Endothelial cell of umbilical vein (primary cell): ENCODE data around the gene SRGAP3. TPM values are rescaled to one million over a fixed set of nuclear protein-coding genes. Genes with fewer than 3 reads are reported as not detected.

Experiments
- BruUV-seq: library from RNA; stranded (reverse); fragments of 400-500 nt; replicated peaks from 2 replicates; lab custom pipeline; 2021; lab: Mats Ljungman, UMichigan
- CTCF ChIA-PET: fragments of 300-600, 350-600 bp; sonication (Branson Sonifier 250); formaldehyde crosslinking; loops from one replicate; lab custom pipeline; 2021; ENCODE audit warnings: antibody characterized with exemption, inconsistent platforms; lab: Charles Lee
- POLR2A ChIA-PET: fragments of 300-600, 350-600 bp; sonication (Branson Sonifier 250); formaldehyde crosslinking; loops from one replicate; lab custom pipeline; 2021; ENCODE audit warnings: antibody characterized with exemption, inconsistent platforms; lab: Charles Lee
- DNase-seq: peaks from one replicate; pipeline ENCODE4 v3.0.0-alpha.2; 2011; ENCODE audit warnings: low read depth, low spot score
- FAIRE-seq: peaks from 2 replicates; lab custom pipeline; 2011; peaks lifted over from hg19 to GRCh38; lab: Jason Lieb, UNC
- H2AFZ ChIP-seq: 2 replicates; pipeline ENCODE4 v1.6.0; 2012; ENCODE audit warnings: low read depth, low read length, control low read depth, inconsistent platforms
- H3K27ac ChIP-seq: 2 replicates; pipeline ENCODE4 v1.5.1; 2011; ENCODE audit warnings: low read depth, mild to moderate bottlenecking, control low read depth, low read length, moderate library complexity; ENCODE audit not compliant: insufficient read depth
- H3K27me3 ChIP-seq, 2 experiments: 2 replicates each; pipeline versions ENCODE4 v1.6.0 to v1.6.1; 2011; ENCODE audit warnings: low read length in 2 of 2, mixed read lengths in 1 of 2; ENCODE audit not compliant: control insufficient read depth in 2 of 2, insufficient read depth in 2 of 2
- H3K36me3 ChIP-seq, 2 experiments: 2 replicates in 1 of 2; 3 replicates in 1 of 2; pipeline ENCODE4 v1.5.1; 2011; ENCODE audit warnings: low read length in 2 of 2, mild to moderate bottlenecking in 1 of 2, moderate library complexity in 1 of 2; ENCODE audit not compliant: control insufficient read depth in 2 of 2, insufficient read depth in 2 of 2; ENCODE audit errors: extremely low read depth in 1 of 2
- H3K4me1 ChIP-seq: 3 replicates; pipeline ENCODE4 v1.5.1; 2011; ENCODE audit warnings: mild to moderate bottlenecking, low read length; ENCODE audit not compliant: control insufficient read depth, insufficient read depth; ENCODE audit errors: extremely low read depth
- H3K4me2 ChIP-seq: 2 replicates; pipeline ENCODE4 v1.6.1; 2011; ENCODE audit warnings: low read length, control low read depth, mixed read lengths; ENCODE audit not compliant: insufficient read depth
- H3K4me3 ChIP-seq, 3 experiments: fragments of 200-600 bp in 1 of 3; sonication (generic), shearing (Covaris generic) in 1 of 3; replicated peaks in 1 of 3; 2 replicates each; pipeline ENCODE4 v1.5.1; 2011 to 2016; ENCODE audit warnings: control low read depth in 3 of 3, low read length in 3 of 3, mild to moderate bottlenecking in 2 of 3, inconsistent platforms in 1 of 3, low read depth in 1 of 3, moderate library complexity in 1 of 3; ENCODE audit not compliant: insufficient read depth in 1 of 3
- H3K79me2 ChIP-seq: 2 replicates; pipeline ENCODE4 v1.6.0; 2012; ENCODE audit warnings: low read length, inconsistent platforms; ENCODE audit not compliant: control insufficient read depth, insufficient read depth
- H3K9ac ChIP-seq: replicated peaks from 2 replicates; pipeline ENCODE3; 2011; ENCODE audit warnings: low read length, control low read depth; ENCODE audit not compliant: insufficient read depth; ENCODE audit errors: extremely low read depth
- H3K9me1 ChIP-seq: replicated peaks from 3 replicates; pipeline ENCODE4 v1.6.0; 2011; ENCODE audit warnings: mild to moderate bottlenecking, low read length; ENCODE audit not compliant: control insufficient read depth, insufficient read depth; ENCODE audit errors: extremely low read depth
- H3K9me3 ChIP-seq: replicated peaks from 2 replicates; pipeline ENCODE4 v1.5.1; 2012; ENCODE audit warnings: low read length, inconsistent platforms; ENCODE audit not compliant: control insufficient read depth, insufficient read depth
- H4K20me1 ChIP-seq: replicated peaks from 2 replicates; pipeline ENCODE3; 2011; ENCODE audit warnings: mild to moderate bottlenecking, low read length; ENCODE audit not compliant: control insufficient read depth, insufficient read depth; ENCODE audit errors: extremely low read depth
- CTCF ChIP-seq, 2 donors: IDR thresholded peaks; 1 replicate in 1 of 2; 2 replicates in 1 of 2; pipeline ENCODE4 v1.5.1; 2011; ENCODE audit warnings: low read length in 2 of 2, mild to moderate bottlenecking in 2 of 2, moderate library complexity in 2 of 2, control low read depth in 1 of 2, inconsistent platforms in 1 of 2, low read depth in 1 of 2; ENCODE audit not compliant: insufficient read depth in 1 of 2; ENCODE audit errors: extremely low read depth in 1 of 2
- EZH2 ChIP-seq: IDR thresholded peaks from 2 replicates; pipeline ENCODE4 v1.6.1; 2012; ENCODE audit warnings: borderline replicate concordance, low read depth, mild to moderate bottlenecking, moderate library complexity, low read length, inconsistent platforms; ENCODE audit not compliant: severe bottlenecking
- FOS ChIP-seq: IDR thresholded peaks from 2 replicates; pipeline ENCODE4 v1.6.1; 2011; ENCODE audit warnings: mild to moderate bottlenecking, low read length, moderate library complexity, borderline replicate concordance; ENCODE audit not compliant: insufficient read depth
- GATA2 ChIP-seq: IDR thresholded peaks from 2 replicates; pipeline ENCODE4 v1.7.0; 2011; ENCODE audit warnings: low read depth, mild to moderate bottlenecking, moderate library complexity, mixed read lengths, low read length; ENCODE audit not compliant: insufficient read length, insufficient read depth
- JUN ChIP-seq: IDR thresholded peaks from 2 replicates; pipeline ENCODE4 v1.6.1; 2011; ENCODE audit warnings: borderline replicate concordance, low read depth; ENCODE audit not compliant: insufficient read length, insufficient read depth
- MAX ChIP-seq: IDR thresholded peaks from 2 replicates; pipeline ENCODE4 v1.6.1; 2011; ENCODE audit not compliant: insufficient read depth, insufficient read length
- MYC ChIP-seq: IDR thresholded peaks from one replicate; pipeline ENCODE4 v1.6.1; 2011; ENCODE audit warnings: mild to moderate bottlenecking, low read depth, low read length
- POLR2A ChIP-seq: IDR thresholded peaks from 2 replicates; pipeline ENCODE4 v1.6.1; 2012; ENCODE audit warnings: low read depth, mild to moderate bottlenecking, control low read depth, low read length
- POLR2AphosphoS5 ChIP-seq: IDR thresholded peaks from 2 replicates; pipeline ENCODE4 v1.6.1; 2012; ENCODE audit warnings: low read depth, mild to moderate bottlenecking, control low read depth, low read length, moderate library complexity; ENCODE audit not compliant: insufficient read depth
- dilution Hi-C: fragments of 300-500 bp; cut with MboI; formaldehyde crosslinking; loops from one replicate; pipeline ENCODE4 v1.15.0; 2019; ENCODE audit warnings: low sequenced_read_pairs; ENCODE audit not compliant: extremely low pct_ligation_motif_present
- intact Hi-C: fragments of 100-400 bp; cut with micrococcal nuclease; formaldehyde crosslinking; loops from one replicate; pipeline ENCODE4 v1.10.0; 2022
- polyA plus RNA-seq, 4 experiments: library from polyadenylated mRNA; depleted of rRNA in 3 of 4; stranded (reverse) in 3 of 4; unstranded in 1 of 4; fragments of >200 nt; gene quantifications; 2 replicates each; pipeline versions ENCODE4 v1.2.1 to v1.2.3, GENCODE V29; 2011 to 2012; ENCODE audit warnings: missing spikeins in 1 of 4
- total RNA-seq: library from RNA; stranded (reverse); gene quantifications from 2 replicates; pipeline ENCODE4 v1.2.3, GENCODE V29; 2021

SRGAP3 gene
- total and polyA plus RNA-seq, 2 donors (not counting 3 experiments of a cell fraction or from before 2014, with no cell fraction given): 0.06 TPM; not detected in 1

DNA sequence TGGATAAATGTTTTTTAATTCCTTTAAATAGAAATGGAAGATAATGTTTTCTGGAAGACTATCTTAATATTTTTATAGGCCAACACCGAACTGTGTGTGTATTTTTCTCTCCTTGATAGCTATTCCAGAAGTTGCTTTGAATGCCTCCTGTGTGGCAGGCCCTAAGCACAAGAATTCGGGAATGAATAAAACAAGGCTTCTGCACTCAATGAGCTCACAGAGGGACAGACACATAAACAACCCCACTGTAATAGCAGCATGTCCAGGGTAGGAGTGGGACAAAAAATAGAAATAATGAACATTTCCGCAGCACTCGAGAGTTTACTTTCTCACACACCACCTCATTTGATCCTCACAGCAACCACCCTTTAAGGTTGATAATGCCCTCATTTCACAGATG lies 18.0 kb downstream of the SRGAP3 start:
- no peaks in the 10 kb centered on the region for H3K36me3 ChIP-seq
- intact Hi-C loops (no loop called here), dilution Hi-C loops (no loop called here)
- no peak for DNase-seq
- no peak overlapping the region for H3K4me2 ChIP-seq
- H3K79me2 ChIP-seq: no peaks in the 10 kb centered on the region
- H3K9me3 ChIP-seq: no peaks in the 10 kb centered on the region
- TF ChIP-seq CTCF (IDR thresholded peaks at IDR 0.05; ENCODE audit: extremely low read depth in 1 of 2, insufficient read depth in 1 of 2, low read depth in 1 of 2, low read length in 2 of 2) (no peak), MAX (no peak), JUN (no peak), GATA2 (no peak)
- FAIRE-seq: no peak
- no peak overlapping the region for H3K9ac ChIP-seq
- no peaks in the 10 kb centered on the region for H4K20me1 ChIP-seq
- no peaks in the 10 kb centered on the region for H3K9me1 ChIP-seq
- H2AFZ ChIP-seq: no peak overlapping the region
- no peak overlapping the region for H3K27ac ChIP-seq
- POLR2A ChIA-PET: no interaction called here
- no peaks in the 10 kb centered on the region for H3K27me3 ChIP-seq
- CTCF ChIA-PET: no interaction called here
- H3K4me3 ChIP-seq: no peak overlapping the region
- no TSS peak for BruUV-seq
- no peaks in the 10 kb centered on the region for H3K4me1 ChIP-seq

GRCh38 chr3:9231006-9231405 lies 18.4 kb downstream of the SRGAP3 start:
- H3K27me3 ChIP-seq: no peaks in the 10 kb centered on the region
- H3K4me2 ChIP-seq: no peak overlapping the region
- no peak overlapping the region for H3K4me3 ChIP-seq
- ChIA-PET POLR2A (no interaction called here), CTCF (no interaction called here)
- no TSS peak for BruUV-seq
- H3K9me1 ChIP-seq: no peaks in the 10 kb centered on the region
- dilution Hi-C loops: no loop called here
- no peak for TF ChIP-seq CTCF (IDR thresholded peaks at IDR 0.05; ENCODE audit: extremely low read depth in 1 of 2, insufficient read depth in 1 of 2, low read depth in 1 of 2, low read length in 2 of 2)
- TF ChIP-seq FOS: no peak
- no peak for TF ChIP-seq JUN
- TF ChIP-seq POLR2AphosphoS5: no peak
- no peak for TF ChIP-seq MAX
- TF ChIP-seq GATA2: no peak
- TF ChIP-seq MYC: no peak
- no peak for TF ChIP-seq POLR2A
- TF ChIP-seq EZH2: no peak
- DNase-seq: no peak
- no peak overlapping the region for H3K27ac ChIP-seq
- FAIRE-seq: no peak
- H4K20me1 ChIP-seq: no peaks in the 10 kb centered on the region
- H3K4me1 ChIP-seq: no peaks in the 10 kb centered on the region
- no peaks in the 10 kb centered on the region for H3K9me3 ChIP-seq
- no peaks in the 10 kb centered on the region for H3K79me2 ChIP-seq
- intact Hi-C loops: no loop called here
- no peaks in the 10 kb centered on the region for H3K36me3 ChIP-seq
- no peak overlapping the region for H3K9ac ChIP-seq
- H2AFZ ChIP-seq: no peak overlapping the region
